ENCODE measurements around the gene AP4M1.

The AP4M1 gene

GRCh38 chr7:100101016-100101862 lies at the start of gene AP4M1, which contains the start of gene MCM7:
TSS of gene AP4M1 (plus strand) at chr7:100101643. CDS start at chr7:100101715, 72 bp downstream.
TSS of gene MCM7 (minus strand) at chr7:100101397. CDS start at chr7:100101294, 103 bp downstream.
- peak; percentile 93 for DNase-seq

GRCh38 chr7:100053215-100053614 lies 48.2 kb upstream of the AP4M1 start:
- DNase-seq, result no peak

- DNase-seq, result no peak
Measured at GRCh38 chr7:100057006-100057405, 44.4 kb upstream of the AP4M1 start.

GRCh38 chr7:100059251-100059739 lies 42.1 kb upstream of the AP4M1 start:
- DNase-seq, result no peak

GRCh38 chr7:100061518-100062193 lies 39.8 kb upstream of the AP4M1 start:
- no peak for DNase-seq

- DNase-seq, result no peak
Measured at GRCh38 chr7:100063376-100063775, 38.1 kb upstream of the AP4M1 start.

GRCh38 chr7:100064162-100064561 lies 37.3 kb upstream of the AP4M1 start:
- DNase-seq, result no peak

- DNase-seq, result no peak
Measured at GRCh38 chr7:100065452-100066186, 35.8 kb upstream of the AP4M1 start.

- no peak for DNase-seq
Measured at GRCh38 chr7:100066953-100067352, 34.5 kb upstream of the AP4M1 start.

GRCh38 chr7:100069991-100070390 lies 31.5 kb upstream of the AP4M1 start:
- DNase-seq, result no peak

GRCh38 chr7:100071018-100071723 lies 30.3 kb upstream of the AP4M1 start:
- DNase-seq, result no peak

- no peak for DNase-seq
Measured at GRCh38 chr7:100072462-100072861, 29.0 kb upstream of the AP4M1 start.

- DNase-seq, result no peak
Measured at GRCh38 chr7:100074841-100075240, 26.6 kb upstream of the AP4M1 start.

- no peak for DNase-seq
Measured at GRCh38 chr7:100075418-100075817, 26.0 kb upstream of the AP4M1 start.

GRCh38 chr7:100077205-100077604 lies 24.2 kb upstream of the AP4M1 start:
- no peak for DNase-seq

GRCh38 chr7:100079024-100079560 lies 22.4 kb upstream of the AP4M1 start:
- no peak for DNase-seq

- DNase-seq, result no peak
Measured at GRCh38 chr7:100080907-100081534, 20.4 kb upstream of the AP4M1 start.

- peak; percentile 97 for DNase-seq
Measured at GRCh38 chr7:100081535-100082102, 19.8 kb upstream of the AP4M1 start, which contains the start of gene ZNF3. TSS of gene ZNF3 (minus strand) at chr7:100081723. CDS start at chr7:100077357, 4,366 bp downstream.

- DNase-seq, result no peak
Measured at GRCh38 chr7:100082978-100083377, 18.5 kb upstream of the AP4M1 start.

- DNase-seq, result no peak
Measured at GRCh38 chr7:100085515-100085914, 15.9 kb upstream of the AP4M1 start.

GRCh38 chr7:100087055-100087750 lies 14.2 kb upstream of the AP4M1 start:
- DNase-seq, result no peak
